CD4-positive, alpha-beta T cell treated with Interleukin-10 for 1 hour (primary cell): ENCODE results near the gene L3MBTL2.
"Not testable (repeated sequence)": the region's sequence is repeated elsewhere in the genome, so short reads cannot be mapped to it uniquely, and the experiment has no call there.

ENCODE experiments used
- DNase-seq: peaks from one replicate; pipeline ENCODE4 v3.0.0-alpha.2; 2020

Gene L3MBTL2

DNA sequence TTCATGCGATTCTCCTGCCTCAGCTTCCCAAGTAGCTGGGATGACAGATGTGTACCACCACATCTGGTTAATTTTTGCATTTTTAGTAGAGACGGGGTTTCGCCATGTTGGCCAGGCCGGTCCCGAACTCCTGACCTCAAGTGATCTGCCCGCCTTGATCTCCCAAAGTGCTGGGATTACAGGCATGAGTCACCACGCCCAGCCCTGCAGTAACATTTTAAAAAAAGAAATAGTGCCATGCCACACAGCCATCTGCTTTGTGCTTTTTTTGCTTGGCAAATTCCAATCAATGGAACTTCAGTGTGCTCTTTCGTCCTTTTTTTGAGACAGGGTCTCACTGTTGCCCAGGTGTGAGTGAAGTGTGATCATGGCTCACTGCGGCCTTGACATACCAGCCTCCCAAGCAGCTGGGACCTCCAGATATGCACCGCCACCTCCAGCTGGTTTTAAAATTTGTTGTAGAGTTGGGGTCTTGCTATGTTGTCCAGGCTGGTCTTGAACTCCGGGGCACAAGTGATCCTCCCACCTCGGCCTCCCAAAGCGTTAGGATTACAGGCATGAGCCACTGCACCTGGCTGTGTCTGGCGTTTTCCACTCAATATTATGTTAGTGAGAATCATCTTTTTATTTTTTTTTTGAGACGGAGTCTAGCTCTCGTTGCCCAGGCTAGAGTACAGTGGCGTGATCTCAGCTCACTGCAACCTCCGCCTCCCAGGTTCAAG lies 37.4 kb downstream of the L3MBTL2 start:
- DNase-seq, result no peak

DNA sequence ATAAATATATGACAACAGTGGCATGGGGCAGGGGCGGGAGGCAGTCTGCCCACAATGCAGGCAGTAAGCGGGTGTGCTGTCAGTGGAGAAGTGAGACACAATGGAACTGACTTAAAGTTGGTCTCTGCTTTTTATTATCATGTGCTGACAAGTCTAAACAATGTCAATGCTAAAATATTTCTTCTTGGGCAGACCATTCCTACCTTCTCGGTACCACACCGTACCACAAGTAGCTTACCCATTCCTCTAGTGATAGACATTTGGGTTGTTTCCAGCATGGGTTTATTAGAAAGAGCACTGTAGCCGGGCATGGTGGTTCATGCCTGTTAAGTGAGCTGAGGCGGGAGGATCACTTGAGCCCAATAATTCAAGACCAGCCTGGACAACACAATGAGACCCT lies 38.2 kb downstream of the L3MBTL2 start:
- DNase-seq, result no peak

DNA sequence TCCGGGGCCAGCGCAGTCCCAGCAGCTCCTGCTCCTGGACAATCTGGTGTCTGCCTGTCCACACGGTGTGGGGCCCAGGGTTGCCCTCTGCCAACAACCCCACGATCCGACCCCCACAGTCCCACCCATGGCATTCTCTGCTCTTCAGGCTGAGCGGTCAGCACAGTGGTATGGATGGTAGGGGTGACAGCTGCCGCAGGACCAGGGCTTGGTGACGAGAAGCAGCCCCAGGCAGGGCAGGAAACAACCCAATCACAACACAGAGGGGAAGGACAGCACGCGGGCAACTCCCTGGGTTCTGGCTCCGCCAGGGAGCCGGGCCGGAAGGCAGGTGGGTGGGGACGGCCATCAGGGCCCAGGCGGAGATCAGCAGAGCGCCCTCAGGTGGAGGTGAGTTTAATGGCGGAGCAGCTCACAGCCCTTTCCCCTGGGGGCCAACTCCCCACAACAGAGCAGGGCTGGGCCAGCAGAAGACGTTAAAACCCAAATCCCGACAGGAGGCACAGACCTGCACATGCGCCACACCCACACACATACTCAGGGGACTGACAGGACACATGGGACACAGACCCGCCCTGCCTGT lies 40.9 kb downstream of the L3MBTL2 start:
- DNase-seq, result no peak

DNA sequence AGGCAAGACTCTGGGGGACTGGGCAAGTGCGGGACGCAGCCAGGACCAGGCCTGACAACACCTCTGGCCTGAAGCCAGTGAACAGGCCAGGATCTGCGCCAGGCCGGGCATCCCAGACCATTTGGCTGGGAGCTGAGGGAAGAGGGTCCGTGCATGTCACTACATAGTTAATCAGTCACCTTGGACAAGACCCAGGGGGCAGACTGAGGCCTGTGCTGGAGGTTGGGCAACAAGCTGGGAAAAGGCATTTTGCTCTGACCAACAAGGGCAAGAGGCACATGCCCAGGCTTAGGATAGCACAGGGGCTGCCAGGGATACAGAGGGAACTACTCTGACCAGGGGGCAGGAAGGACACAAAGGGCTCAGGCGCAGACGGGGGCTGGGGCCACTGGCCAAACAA lies 42.6 kb downstream of the L3MBTL2 start:
- DNase-seq, result no peak

DNA sequence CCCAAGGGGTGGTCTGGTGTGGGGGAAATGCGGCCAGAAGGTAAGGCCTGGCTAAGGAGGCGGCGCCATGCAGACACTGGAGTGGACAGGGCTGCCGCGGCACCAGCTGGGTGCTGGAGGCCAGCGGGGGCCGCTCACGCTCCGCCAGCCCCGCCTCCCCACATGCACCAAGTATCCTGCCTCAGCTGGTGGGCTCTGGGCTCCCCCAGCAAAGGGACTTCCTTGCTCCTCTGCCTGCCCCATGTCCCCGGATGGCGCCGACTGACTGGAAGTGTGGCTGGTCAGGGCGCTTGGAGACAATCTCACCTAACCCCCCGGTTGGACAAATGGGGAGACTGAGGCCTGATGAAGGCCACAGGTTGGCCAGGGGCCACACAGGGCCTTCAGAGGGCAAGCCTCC lies 43.2 kb downstream of the L3MBTL2 start:
- DNase-seq, result no peak

DNA sequence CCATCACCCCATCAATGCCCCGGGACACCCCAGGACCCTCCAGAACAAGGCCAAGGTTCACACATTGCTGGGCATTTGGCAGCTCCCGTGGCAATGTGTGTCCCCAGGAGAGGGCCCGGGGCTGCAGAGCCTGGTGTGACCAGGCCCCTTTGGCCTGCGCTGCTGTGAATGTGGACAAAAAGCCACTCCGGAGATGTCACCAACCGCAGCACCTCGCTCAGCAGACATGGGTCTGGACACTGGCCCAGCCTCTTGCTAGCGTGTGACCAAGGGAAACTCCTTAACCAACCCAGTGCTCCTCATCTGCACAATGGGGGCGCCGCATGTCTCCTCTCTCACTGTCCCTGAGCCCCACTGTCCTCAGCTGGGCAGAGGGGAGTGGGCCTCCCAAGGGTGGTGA lies 43.6 kb downstream of the L3MBTL2 start:
- no peak for DNase-seq

DNA sequence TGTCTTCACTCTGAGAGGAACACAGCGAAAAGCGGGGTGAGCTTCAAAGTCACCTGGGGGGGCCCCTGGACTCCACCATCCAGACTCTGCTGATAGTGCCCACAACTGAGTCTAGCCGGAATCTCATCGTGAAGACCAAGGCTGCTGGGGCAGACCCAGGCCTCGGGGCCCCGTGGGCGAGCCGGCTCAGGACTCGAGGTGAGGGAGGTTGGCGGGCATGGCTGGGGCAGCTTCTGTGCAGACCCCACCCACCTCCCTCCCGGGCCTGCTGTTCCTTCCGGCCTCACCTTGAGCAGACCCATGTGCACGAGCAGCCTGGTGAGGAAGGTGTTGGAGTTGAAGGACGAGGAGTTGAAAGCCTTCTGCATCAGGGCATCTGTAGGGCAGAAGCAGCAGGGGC lies 44.3 kb downstream of the L3MBTL2 start:
- DNase-seq, result no peak

DNA sequence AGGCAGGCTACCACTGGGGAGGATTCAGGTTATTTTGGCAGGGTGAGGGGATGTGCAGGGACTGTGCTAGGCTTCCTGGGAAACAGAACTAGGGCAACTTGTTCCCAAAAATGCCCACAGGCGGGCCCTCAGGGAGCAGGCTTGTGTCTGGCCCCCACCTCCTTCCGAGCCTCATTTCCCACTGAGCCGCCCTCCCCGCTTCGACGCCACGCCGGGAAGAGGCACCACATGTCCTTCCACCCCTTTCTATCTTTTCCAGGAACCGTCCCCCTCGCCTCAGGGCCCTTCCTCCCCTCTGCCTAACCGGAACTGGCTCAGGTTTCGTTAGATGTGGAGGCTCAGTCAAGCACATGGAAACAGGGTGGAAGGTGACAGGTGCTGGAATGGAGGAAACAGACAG lies 45.0 kb downstream of the L3MBTL2 start:
- no peak for DNase-seq

DNA sequence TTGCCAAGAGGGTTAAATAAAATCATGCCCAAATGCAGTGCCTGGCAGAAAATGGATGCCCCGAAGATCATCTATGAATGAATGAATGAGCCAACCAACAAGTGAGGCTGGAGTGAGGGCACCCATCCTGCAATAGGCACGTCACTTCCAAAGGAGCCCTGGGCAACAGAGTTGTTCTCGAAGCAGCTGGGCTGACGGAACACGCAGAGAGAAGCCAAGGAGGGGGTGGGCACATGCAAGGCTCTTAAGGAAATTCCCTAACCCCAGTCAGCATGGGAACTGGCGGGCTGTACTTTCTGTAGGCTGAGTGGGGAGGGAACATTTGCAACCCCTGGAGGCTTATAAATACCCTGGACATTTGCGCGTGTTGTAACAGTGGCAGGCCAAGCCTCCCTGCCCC lies 47.3 kb downstream of the L3MBTL2 start:
- no peak for DNase-seq

DNA sequence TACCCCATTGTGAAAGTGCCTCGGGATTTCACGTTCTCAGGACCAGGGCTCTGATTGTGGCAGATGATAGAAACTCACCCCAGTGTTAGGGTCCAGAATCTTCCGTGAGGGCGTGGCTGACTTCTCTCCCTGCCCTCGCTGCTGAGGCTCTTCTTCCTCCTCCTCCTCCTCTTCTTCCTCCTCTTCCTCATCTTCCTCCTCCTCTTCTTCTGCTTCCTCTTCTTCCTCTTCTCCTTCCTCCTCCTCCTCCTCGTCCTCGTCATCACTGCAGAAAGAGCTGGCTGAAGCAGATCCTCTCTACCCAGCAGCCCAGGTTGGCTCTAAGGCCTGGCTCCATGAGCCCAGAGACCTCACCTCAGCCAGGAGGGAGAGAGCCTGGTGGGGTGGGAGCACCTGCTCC lies 49.1 kb downstream of the L3MBTL2 start:
- DNase-seq, result no peak

DNA sequence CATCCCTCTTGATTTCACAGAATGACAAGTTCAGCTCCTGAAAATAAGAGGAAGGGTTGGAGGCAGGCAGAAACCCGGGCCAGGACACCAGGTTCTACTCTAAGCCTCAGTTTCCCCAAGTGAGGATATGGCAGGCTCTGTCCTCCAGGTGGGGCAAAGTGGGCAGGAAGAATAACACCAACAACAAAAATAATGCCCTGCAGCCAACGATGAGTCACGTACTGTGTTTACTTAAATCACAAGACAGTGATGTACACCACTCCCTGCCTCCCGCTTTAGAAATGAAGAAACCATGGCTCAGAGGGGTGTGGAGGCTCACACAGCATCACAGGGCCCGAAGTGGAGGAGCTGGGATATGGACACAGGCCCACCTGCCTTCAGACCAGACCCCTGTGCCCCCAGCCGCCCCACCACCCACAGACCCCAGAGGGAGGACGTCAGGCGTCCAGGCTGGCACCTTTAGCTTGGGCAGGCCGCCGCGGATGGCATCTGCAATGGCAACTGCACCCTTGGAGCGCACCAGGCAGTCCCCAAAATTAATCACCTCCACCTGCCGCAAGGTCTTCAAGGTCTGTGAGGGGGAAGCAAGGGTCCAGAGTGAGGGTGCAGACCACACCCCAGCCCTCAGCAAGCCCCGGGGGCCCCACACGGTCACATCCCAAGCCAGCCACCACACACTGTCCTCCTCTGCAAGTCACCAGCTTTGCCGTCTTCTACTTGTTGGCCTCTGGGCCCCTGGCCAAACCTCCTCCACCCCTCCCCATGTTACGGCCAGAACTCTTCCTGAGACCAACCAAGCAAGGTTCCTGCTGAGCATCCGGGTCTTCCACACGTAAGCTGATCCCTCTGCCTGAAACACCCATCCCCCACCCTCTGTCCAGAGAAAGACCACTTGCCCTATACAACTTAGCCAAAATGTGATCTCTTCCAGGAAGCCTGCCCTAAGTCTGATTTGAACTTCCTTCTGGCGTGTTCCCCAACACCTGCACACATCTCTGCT lies 51.4 kb downstream of the L3MBTL2 start:
- DNase-seq, result no peak

DNA sequence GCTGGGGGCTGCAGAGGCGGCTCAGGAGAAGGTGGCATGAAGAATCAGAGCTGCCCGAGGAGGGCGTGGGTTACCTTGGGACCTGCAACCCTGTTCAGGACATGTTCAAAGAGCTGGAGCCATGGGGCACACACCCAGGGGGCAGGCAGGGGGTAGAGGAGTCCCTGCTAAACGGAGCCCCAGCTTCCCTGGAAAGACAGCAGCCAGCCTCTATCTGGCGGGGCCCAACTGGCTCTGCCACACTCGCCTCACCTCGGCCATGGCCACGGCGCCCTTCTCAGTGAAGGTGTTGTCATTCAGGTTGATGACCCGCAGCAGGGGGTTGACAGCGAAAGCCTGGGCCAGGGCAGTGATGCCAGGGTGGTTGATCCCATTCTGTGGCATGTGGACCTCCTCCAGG lies 52.6 kb downstream of the L3MBTL2 start:
- no peak for DNase-seq

DNA sequence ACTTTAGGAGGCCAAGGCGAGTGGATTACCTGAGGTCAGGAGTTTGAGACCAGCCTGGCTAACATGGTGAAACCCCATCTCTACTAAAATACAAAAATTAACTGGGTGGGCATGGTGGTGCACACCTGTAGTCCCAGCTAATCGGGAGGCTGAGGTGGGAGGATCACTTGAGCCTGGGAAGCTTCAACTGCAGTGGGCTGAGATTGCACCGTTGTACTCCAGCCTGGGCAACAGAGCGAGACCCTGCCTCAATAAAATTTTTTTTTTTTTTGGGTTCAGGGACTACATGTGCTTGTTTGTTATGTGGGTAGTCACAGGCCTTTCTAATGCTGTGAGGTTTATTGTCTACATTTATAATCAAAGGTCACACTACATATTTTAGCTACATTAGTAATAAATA lies 54.6 kb downstream of the L3MBTL2 start:
- not testable (repeated sequence) for DNase-seq

DNA sequence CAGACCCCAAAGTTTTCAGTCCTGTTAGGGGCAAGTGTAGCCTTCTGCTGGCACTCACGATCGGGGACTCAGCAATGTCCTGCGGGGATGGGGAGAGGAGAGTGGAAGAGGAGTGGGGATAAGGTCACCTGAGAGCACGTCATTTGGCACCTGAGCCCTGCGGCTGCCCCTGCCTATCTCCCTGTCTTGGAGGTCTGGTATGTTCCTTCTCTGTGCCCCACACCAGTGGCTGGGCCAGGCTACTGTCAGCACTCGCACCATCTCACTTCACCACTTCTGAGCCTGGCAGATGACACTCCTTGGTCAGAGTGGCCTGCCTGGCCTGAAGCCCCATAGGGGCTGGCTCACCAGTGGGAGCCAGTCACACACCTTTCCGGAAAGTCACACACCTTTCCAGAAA lies 55.8 kb downstream of the L3MBTL2 start:
- DNase-seq, result no peak

DNA sequence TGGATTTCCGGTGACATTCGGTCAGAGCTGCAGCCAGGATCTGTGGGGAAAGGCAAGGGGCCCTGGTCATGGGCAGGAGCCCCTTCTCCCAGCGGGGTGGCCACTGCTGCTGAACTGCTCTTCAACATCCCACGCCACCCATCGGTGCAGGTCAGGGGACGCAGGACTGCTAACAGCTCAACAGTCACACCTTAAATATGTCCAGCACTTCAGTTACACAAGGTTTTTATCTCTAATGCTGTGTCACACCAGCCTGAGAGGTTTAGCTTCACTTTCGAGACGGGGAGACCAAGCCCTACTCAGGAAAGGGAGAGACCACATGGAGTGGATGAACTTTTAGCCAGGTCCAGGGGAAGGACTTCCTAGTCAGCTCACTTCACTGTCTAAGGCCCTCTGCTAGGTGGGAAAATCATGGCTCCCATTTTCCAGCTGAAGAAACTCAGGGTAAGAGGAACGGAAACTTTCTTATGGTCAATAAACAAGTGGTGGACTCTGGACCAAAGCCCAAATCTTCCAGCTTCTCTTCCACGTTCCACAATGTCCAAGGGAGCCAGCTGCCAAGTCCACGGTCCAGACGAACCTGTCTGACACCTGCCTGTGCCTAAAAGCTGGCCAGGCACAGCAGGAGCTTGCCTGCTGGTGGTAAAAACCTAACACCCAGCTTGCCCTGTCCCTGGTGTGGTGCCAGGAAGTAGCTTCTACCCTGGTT lies 56.6 kb downstream of the L3MBTL2 start:
- DNase-seq, result no peak

DNA sequence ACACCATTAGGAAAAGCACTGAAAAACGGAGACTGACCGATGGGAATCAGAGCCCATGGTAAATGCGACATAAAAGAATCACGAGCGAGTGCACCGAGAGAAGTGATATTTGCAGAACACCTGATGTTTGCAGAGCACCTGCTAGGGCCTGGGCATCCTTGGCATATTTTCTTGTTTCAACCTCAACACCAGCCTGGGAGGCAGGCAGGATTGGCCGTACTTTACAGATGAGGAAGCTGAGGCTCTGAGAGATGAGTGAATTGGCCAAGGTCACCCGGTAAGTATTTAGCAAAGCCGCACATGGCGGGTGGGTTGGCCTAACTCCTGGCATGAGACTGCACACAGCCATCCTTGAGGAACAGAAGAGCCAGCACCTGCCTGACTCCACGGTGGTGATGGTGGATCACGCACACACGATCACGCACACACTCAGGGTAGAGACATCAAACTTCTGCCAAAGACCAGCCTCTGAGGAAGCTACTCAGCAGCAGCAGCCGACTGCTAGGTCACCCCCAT lies 57.2 kb downstream of the L3MBTL2 start:
- no peak for DNase-seq

DNA sequence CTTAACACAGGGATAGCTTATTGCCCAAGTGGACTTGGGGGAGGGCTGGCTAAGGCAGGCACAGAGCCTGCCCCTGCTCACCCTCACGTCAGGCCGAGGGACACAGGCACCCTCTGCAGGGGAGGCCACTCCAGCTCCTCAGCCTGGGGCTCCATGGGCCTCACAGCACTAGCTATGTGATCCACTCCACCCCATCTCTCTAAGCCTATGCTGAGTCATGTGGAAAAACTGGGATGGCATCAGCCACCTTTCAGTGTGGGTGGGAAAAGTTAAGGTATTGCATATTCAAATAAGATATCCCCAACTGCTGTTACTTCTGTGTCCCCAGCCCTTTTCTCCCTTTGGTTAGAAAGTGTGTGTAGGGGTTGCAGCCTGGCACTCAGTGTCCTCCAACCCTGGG lies 58.6 kb downstream of the L3MBTL2 start:
- DNase-seq, result no peak

DNA sequence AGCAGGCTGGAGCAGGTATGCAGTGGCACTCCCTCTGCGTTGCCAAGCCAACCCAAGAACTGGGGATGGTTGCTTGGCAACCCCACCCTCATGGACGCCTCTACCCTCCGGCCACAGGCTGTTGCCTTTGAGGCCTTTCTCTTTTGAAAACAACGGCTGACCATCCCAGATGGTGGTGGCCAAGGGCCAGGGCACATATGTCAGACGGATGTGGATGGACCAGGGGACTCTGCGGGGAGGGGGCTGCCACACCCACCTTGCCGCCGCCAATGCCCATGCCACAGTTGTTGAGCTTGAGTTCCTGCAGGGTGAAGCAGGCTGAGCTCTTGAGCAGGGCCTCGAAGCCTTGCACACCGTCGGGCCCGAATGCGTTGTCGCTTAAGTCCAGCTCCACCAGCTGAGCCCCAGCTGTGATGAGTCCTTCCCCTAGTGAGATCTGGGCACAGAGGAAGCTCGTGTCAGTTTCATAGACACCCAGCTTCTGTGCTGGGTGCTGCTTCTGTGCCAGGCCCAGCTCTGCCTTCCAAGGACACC lies 59.4 kb downstream of the L3MBTL2 start:
- no peak for DNase-seq

DNA sequence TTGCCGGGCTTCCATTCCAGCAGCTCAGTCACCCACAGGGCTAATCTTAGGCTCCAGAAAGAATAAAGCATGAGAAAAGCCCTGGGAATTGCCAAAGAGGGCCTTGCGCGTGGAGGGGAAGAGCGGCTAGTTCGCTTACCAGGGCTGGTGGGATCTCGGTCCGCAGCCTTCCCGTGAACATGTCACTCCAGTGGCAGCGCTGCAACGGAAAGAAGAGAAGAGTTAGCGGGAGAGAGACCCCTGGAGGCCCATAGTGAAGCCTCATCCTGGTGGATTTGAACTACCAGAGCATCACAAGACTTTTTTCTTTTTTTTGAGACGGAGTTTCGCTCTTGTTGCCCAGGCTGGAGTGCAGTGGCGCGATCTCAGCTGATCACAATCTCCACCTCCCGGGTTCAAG lies 62.8 kb downstream of the L3MBTL2 start:
- DNase-seq, result no peak

DNA sequence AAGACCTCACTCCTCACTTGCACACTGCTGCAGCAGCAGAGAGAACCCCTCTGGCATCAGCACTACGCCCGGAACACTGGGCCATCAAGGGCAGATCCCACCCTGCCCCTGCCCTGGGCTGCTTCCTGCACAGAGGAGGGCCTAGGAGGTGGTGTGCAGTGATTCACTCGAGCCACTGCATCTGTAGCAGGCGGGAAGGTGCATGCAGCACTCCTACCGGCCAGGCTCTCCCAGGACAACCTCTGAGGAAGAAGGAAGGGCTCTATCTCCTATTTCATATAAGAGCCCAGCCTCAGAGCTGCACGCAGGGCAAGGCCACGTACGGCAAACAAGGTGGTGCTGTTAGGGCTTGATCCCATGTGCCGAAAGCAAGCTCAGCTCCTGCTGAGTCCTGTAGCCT lies 66.7 kb downstream of the L3MBTL2 start:
- no peak for DNase-seq

DNA sequence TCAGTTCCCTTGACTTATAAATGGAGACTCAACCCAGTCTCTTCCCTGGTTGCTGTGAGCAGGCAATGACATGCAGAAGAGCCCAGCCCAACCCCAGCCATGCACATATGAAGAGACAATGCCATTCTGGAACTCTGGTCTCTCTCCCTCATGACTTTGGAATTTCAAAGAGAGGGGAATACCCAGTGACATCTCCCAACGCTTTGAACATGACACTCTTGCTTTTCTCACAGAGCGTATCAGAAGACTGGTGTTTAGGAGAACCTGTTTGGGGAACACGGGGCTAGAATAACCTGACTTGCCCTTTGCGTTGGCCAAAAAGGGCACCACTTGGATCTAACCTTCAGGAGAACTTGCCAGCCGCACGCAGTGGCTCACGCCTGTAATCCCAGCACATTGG lies 68.0 kb downstream of the L3MBTL2 start:
- DNase-seq, result no peak

DNA sequence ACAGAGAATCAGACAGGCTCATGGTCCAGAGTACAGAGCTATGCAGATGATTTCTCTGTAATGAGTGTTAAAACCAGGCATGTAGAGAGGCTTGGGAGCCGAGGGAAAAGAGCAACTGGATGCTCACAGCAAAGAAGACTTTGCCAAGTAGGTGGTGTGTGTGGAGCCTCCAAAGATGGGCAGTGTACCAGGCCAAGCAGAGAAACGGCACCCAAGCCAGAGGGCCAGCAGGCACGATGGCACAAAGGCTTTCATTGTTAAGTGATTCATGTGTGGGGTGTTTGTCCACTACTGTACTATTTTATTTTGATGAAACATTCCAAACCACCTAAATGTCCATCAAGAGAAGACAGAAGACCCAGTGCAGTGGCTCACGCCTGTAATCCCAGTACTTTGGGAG lies 69.7 kb downstream of the L3MBTL2 start:
- no peak for DNase-seq

DNA sequence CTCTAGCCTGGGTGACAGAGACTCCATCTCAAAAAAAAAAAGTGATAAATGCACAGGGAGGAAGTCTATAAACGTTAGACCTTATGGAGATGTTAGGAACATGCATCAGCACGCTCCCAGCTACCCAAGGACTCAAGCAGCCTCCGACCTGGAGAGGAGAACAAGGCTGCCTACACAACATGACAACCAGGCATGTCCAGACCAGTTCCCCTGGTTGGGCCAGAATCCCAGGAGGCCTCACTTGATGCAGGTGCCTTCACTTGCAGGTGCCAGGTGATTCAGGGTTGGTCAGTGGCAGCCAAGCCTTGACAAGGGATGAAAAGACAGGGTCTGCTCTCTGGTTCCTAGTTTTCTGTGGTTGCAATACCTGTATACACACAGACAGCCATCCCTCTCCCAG lies 75.0 kb downstream of the L3MBTL2 start:
- no peak for DNase-seq
